NT2/D1 (cell line): ENCODE measurements around the gene SLC2A4RG.

Experiments
- YY1 ChIP-seq: IDR thresholded peaks from 2 replicates; pipeline ENCODE4 v1.6.1; 2011; ENCODE audit not compliant: insufficient read length, insufficient read depth
- ZNF274 ChIP-seq: IDR thresholded peaks from 2 replicates; pipeline ENCODE4 v1.6.1; 2011; ENCODE audit warnings: mild to moderate bottlenecking, low read depth, low read length

- TF ChIP-seq YY1 (no peak), ZNF274 (no peak)
Observed at GRCh38 chr20:63782051-63782471, 42.5 kb downstream of the SLC2A4RG start.
